ENCODE results near the gene PACS2. TPM values are rescaled to one million over a fixed set of nuclear protein-coding genes. Genes with fewer than 3 reads are reported as not detected.
"Not testable (repeated sequence)": the region's sequence is repeated elsewhere in the genome, so short reads cannot be mapped to it uniquely, and the experiment has no call there.

Gene PACS2
- total RNA-seq, 2 donors from 2014 or later = 35.2 to 36.9 TPM

DNA sequence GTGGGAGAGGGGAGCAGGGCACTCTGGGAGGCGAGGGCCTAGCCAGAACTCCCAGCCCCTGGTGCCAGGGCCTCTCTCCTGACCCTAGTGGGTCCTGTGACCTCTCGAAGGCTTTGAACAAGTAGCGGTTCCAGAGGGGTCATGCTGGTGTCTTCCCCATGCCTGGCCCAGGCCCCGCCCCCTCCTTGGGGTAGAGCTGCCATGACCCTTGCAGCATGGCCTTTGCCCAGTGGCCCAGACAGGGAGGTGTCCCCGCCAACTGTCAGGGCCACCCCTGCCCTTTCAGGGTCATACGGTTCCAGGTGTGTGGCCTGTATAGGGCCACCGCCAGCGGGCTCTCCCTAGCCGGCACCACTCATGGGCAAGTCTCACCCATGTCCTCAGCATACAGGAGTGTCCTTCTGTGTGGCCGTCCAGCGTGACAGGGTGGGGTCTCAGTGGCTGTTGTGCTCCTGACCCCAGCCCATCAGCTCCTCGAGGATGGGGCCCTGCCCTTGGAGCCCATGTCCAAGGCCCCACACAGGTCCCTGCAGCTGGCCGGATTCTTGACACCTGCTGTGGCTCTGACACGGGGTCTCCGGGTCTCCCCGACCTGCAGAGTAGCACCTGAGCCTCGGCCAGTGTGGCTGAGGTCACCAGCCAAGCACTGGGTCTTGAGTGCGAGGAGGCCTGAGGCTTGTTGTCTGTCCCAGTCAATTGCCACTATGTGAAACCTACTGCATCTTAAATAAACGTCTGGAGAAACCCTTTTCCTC is 34.6 kb downstream of the PACS2 start:
- ATAC-seq (no peak), DNase-seq (ENCODE audit: low spot score in 2 of 2) (no peak)
- no peak overlapping the region for H3K27ac Mint-ChIP-seq
- H3K9me3 Mint-ChIP-seq = peaks cover 0 to 5% of the 10 kb centered on the region in 2 donors
- H3K36me3 Mint-ChIP-seq = peaks cover 0 to 6% of the 10 kb centered on the region in 2 donors

DNA sequence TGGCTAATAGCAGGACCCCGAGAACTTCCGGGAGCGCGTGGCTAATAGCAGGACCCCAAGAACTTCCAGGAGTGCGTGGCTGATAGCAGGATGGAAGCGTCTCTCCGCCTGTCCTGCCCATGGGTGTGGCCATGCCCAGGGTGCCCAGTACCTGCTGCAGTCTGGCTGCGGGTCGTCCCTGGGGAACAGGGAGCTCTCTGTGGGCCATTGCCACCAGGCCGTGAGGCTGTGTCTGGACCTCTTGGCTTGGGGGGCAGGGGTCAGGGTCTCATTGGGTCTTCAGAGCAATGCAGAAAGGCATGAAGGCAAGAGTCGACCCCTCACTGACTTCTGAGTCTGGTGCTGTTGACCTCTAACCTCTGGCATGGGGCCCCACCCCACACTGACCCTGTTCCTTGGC is 35.4 kb downstream of the PACS2 start:
- Mint-ChIP-seq H3K27ac (no peak overlapping the region), H3K9me3 (peaks cover 0 to 5% of the 10 kb centered on the region in 2 donors), H3K36me3 (peaks cover 0 to 6% of the 10 kb centered on the region in 2 donors)
- ATAC-seq (no peak), DNase-seq (ENCODE audit: low spot score in 2 of 2) (no peak)

DNA sequence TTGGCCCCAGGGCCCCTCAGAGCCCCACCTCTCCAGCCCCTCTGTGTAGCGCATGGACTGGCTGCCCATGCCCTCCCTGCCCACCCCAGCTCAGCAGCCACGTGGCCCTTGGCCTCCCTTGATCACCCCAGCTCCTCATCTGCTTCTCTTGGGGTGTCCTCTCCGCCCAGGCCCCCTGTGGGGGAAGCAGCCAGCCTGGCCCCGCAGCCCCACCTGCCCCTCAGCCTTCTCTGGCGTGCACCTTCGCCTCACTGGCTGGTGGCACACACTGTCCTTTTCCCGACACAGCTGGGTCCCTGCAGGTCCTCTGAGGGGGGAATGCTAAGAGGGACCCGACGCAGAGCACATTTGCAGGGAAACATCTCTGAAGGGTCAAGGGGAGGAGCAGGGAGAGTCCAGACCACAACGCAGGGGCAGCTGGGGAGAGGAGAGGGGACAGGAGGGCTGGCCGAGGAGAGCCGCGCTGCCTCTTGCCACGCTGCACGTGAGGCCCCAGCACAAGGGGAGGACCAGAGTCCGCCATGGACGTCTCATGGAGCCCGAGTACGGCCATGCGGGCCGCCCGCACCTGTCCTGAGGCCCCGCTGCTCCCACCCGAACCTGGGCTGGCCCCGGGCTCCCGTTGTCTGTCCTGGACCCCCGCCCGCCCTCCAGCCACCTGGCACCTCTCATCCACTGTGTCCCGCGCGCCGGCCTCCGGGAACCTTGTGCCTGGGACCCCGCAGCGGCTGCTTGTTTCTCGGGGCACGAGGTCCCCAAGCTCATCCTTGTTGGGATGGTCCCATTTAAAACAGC is 36.1 kb downstream of the PACS2 start:
- ATAC-seq (no peak), DNase-seq (ENCODE audit: low spot score in 2 of 2) (no peak)
- Mint-ChIP-seq H3K27ac (no peak overlapping the region), H3K36me3 (peaks cover 0 to 3% of the 10 kb centered on the region in 2 donors), H3K9me3 (peaks cover 0 to 2% of the 10 kb centered on the region in 2 donors)

GRCh38 chr14:105351410-105351809 is 36.9 kb downstream of the PACS2 start:
- Mint-ChIP-seq H3K36me3 (no peaks in the 10 kb centered on the region), H3K9me3 (no peaks in the 10 kb centered on the region), H3K27ac (no peak overlapping the region)
- DNase-seq (ENCODE audit: low spot score in 2 of 2) = no peak
- ATAC-seq = no peak

GRCh38 chr14:105351920-105352851 is 37.6 kb downstream of the PACS2 start:
- no peaks in the 10 kb centered on the region for H3K9me3 Mint-ChIP-seq
- H3K27ac Mint-ChIP-seq = no peak overlapping the region
- ATAC-seq (peak; percentile 96 to 99), DNase-seq (ENCODE audit: low spot score in 2 of 2) (peak; percentile 85 to 91)
- no peaks in the 10 kb centered on the region for H3K36me3 Mint-ChIP-seq

DNA sequence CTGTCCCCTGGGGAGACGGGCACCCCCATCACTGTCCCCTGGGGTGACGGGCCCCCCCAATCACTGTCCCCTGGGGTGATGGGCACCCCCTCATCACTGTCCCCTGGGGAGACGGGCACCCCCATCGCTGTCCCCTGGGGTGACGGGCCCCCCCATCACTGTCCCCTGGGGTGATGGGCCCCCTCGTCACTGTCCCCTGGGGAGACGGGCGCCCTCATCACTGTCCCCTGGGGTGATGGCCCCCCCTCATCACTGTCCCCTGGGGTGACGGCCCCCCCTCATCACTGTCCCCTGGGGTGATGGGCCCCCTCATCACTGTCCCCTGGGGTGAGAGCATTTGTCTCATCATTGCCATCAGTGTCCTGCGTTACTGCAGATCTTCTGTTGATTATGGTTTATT is 38.6 kb downstream of the PACS2 start:
- Mint-ChIP-seq H3K27ac (no peak overlapping the region), H3K36me3 (no peaks in the 10 kb centered on the region), H3K9me3 (no peaks in the 10 kb centered on the region)
- DNase-seq (ENCODE audit: low spot score in 2 of 2) (no peak), ATAC-seq (no peak)

GRCh38 chr14:105354541-105354940 is 40.0 kb downstream of the PACS2 start:
- Mint-ChIP-seq H3K9me3 (no peaks in the 10 kb centered on the region), H3K27ac (peak overlapping the region in 1 of 2 donors; percentile 67)

GRCh38 chr14:105355049-105355575 is 40.6 kb downstream of the PACS2 start:
- no peak for DNase-seq (ENCODE audit: low spot score in 2 of 2)
- Mint-ChIP-seq H3K9me3 (no peaks in the 10 kb centered on the region), H3K36me3 (no peaks in the 10 kb centered on the region), H3K27ac (peak overlapping the region in 1 of 2 donors; percentile 67)
- no peak for ATAC-seq

More at GRCh38 chr14:105354541-105354940, 40.0 kb downstream of the PACS2 start:
- DNase-seq (ENCODE audit: low spot score in 2 of 2) = no peak
- ATAC-seq = no peak
- H3K36me3 Mint-ChIP-seq = no peaks in the 10 kb centered on the region

DNA sequence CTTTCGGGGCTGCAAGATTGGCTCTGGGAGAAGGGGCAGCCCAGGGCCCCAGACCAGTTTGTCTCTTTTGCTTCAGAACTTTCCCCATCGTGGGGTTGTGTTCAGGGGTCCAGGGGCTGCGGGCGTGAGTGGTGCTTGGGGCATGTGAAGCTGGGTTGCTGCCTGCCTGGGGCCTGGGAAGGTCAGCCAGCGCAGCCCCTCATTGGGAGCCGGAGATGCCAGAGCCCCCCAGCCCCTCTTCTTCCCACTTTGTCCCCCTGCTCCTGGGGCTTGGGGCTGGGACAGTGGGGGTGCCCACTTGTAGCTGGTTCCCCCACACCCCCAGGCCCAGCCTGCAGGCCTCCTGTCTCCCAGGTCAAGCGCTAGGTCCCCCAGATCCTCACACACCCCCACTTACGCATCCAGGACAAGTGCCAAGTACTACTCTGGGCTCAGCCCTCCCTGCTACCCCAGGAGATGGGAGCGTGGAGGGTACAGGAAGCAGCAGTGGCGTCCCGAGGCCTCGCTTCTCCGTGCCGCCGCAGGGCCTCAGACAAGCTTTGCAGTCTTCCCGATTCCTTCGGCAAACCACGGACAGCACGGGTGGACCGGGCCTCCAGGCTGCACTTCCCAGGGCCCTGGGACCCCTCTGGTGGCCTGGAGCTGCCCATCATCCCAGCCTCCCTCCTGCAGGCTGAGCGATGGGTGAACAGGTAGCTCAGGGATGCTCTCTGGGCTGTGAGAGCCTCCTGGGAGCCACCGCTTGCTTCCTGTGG is 41.5 kb downstream of the PACS2 start:
- no peaks in the 10 kb centered on the region for H3K36me3 Mint-ChIP-seq
- no peak overlapping the region for H3K27ac Mint-ChIP-seq
- ATAC-seq = no peak
- H3K9me3 Mint-ChIP-seq = no peaks in the 10 kb centered on the region
- no peak for DNase-seq (ENCODE audit: low spot score in 2 of 2)

GRCh38 chr14:105356927-105357326 is 42.4 kb downstream of the PACS2 start:
- Mint-ChIP-seq H3K9me3 (no peaks in the 10 kb centered on the region), H3K36me3 (no peaks in the 10 kb centered on the region), H3K27ac (no peak overlapping the region)
- DNase-seq (ENCODE audit: low spot score in 2 of 2) (no peak), ATAC-seq (no peak)

- H3K36me3 Mint-ChIP-seq = no peaks in the 10 kb centered on the region
- DNase-seq (ENCODE audit: low spot score in 2 of 2) (no peak), ATAC-seq (no peak)
Observed at GRCh38 chr14:105357626-105358025, 43.1 kb downstream of the PACS2 start.

GRCh38 chr14:105358140-105358846 is 43.7 kb downstream of the PACS2 start:
- ATAC-seq = no peak
- no peaks in the 10 kb centered on the region for H3K9me3 Mint-ChIP-seq
- no peaks in the 10 kb centered on the region for H3K36me3 Mint-ChIP-seq
- DNase-seq (ENCODE audit: low spot score in 2 of 2) = no peak
- no peak overlapping the region for H3K27ac Mint-ChIP-seq

More at GRCh38 chr14:105357626-105358025, 43.1 kb downstream of the PACS2 start:
- Mint-ChIP-seq H3K27ac (no peak overlapping the region), H3K9me3 (no peaks in the 10 kb centered on the region)

GRCh38 chr14:105358943-105359342 is 44.4 kb downstream of the PACS2 start:
- ATAC-seq (no peak), DNase-seq (ENCODE audit: low spot score in 2 of 2) (no peak)
- H3K9me3 Mint-ChIP-seq = no peaks in the 10 kb centered on the region

DNA sequence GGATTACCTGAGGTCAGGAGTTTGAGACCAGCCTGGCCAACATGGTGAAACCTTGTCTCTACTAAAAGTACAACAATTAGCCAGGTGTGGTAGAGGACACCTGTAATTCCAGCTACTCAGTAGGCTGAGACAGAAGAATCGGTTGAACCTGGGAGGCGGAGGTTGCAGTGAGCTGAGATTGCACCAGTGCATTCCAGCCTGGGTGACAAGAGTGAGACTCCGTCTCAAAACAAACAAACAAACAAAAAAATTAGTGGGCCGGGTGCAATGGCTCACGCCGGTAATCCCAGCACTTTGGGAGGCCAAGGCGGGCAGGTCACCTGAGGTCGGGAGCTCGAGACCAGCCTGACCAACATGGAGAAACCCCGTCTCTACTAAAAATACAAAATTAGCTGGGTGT is 46.9 kb downstream of the PACS2 start:
- not testable (repeated sequence) for H3K27ac Mint-ChIP-seq; H3K36me3 Mint-ChIP-seq; DNase-seq (ENCODE audit: low spot score in 2 of 2); ATAC-seq; H3K9me3 Mint-ChIP-seq

More at GRCh38 chr14:105358943-105359342, 44.4 kb downstream of the PACS2 start:
- H3K36me3 Mint-ChIP-seq = no peaks in the 10 kb centered on the region
- H3K27ac Mint-ChIP-seq = peak overlapping the region in 1 of 2 donors; percentile 91

Data from activated naive CD4-positive, alpha-beta T cell treated with anti-CD3 and anti-CD28 coated beads, Interleukin-2, amount 50 U/mL, for 72 hours (primary cell).